ENCODE data around the gene C11orf52. TPM values are rescaled to one million over a fixed set of nuclear protein-coding genes. Genes with fewer than 3 reads are reported as not detected.

The C11orf52 gene
- total and polyA plus RNA-seq, 2 of the 4 experiments (the other 2 are of a cell fraction) = 0.90 to 1.1 TPM

DNA sequence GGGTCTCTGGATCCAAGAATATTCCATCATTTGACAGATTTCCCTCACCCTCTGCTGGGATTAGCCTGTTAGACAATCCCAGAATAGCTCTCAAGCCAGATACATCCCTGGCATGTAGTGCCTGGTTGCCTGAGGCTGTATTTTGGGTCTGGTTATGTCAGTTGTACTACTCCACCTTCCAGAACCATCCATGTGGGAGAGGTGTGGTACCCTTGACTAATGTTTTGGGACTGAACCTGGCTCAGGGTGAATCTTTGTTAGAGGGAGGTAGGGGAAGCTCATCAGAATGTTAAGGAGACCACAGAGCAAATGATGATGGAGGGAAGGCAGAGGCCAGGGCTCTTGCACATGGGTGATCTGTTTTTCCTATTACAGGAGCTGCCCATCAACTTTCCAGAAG, 5.2 kb downstream of the C11orf52 start:
- Histone ChIP-seq H3K9me3 (ENCODE audit: control insufficient read depth, insufficient read depth, low read length) (no peaks in the 10 kb centered on the region), H2AK5ac (ENCODE audit: low read depth, low read length) (peak overlapping the region; percentile 94), H3K27me3 (ENCODE audit: control insufficient read depth, insufficient read depth, low read length) (no peaks in the 10 kb centered on the region), H3K23ac (ENCODE audit: low read depth, low read length) (peak overlapping the region; percentile 74; the same call in 1 of the 2 replicates), H3K9ac (ENCODE audit: low read depth, low read length) (peak overlapping the region; percentile 45; the same call in 1 of the 2 replicates), H2BK15ac (ENCODE audit: low read depth, low read length) (peak overlapping the region; percentile 91; the same call in 2 of the 3 replicates), H3K27ac (ENCODE audit: insufficient read depth, low read length) (peak overlapping the region; percentile 52), H4K91ac (ENCODE audit: insufficient read depth, low read depth, low read length) (peak overlapping the region; percentile 96), H3K79me1 (ENCODE audit: low read depth in 1 of 2, low read length in 2 of 2) (peaks cover 0 to 8% of the 10 kb centered on the region in 2 experiments; a peak in 2 of 4 replicates), H2AK9ac (replicated peaks; ENCODE audit: low read depth, low read length, poor library complexity) (peak overlapping the region; percentile 85), H3K9me1 (ENCODE audit: insufficient read depth, low read length) (peaks cover 21% of the 10 kb centered on the region), H3K4me2 (ENCODE audit: low read depth, low read length) (peak overlapping the region; percentile 75), H3K14ac (replicated peaks; ENCODE audit: low read depth, low read length) (peak overlapping the region; percentile 97), H4K8ac (ENCODE audit: low read depth in 2 of 2, low read length in 2 of 2) (peak overlapping the region; percentile 90 to 94), H4K20me1 (ENCODE audit: insufficient read depth, low read length) (no peaks in the 10 kb centered on the region), H3K4me1 (ENCODE audit: control insufficient read depth, insufficient read depth, low read length) (peaks cover 13% of the 10 kb centered on the region), H3K18ac (ENCODE audit: low read depth, low read length) (peak overlapping the region; percentile 34), H2AFZ (replicated peaks; ENCODE audit: low read length, poor library complexity) (peak overlapping the region; percentile 84), H3K4me3 (ENCODE audit: insufficient read depth, low read depth, low read length) (no peak overlapping the region), H3K36me3 (ENCODE audit: control insufficient read depth, insufficient read depth, low read length) (no peaks in the 10 kb centered on the region), H2BK5ac (ENCODE audit: low read depth, low read length, poor library complexity, severe bottlenecking) (peak overlapping the region; percentile 90), H3K4ac (ENCODE audit: low read depth, low read length) (peak overlapping the region; percentile 98), H2BK120ac (ENCODE audit: low read depth, low read length) (peak overlapping the region; percentile 85), H4K5ac (ENCODE audit: low read depth, low read length) (peak overlapping the region; percentile 38), H2BK20ac (ENCODE audit: low read depth, low read length) (peak overlapping the region; percentile 97), H3K56ac (ENCODE audit: extremely low read depth, insufficient read depth, low read length) (peak overlapping the region; percentile 88)
- no TSS peak for BruUV-seq (replicated peaks)
- ChIA-PET POLR2A (ENCODE audit: unreplicated experiment) (no interaction called here), CTCF (no interaction called here)
- intact Hi-C loops (cut with micrococcal nuclease) (no loop called here), dilution Hi-C loops (cut with HindIII; ENCODE audit: low sequenced_read_pairs, unreplicated experiment) (no loop called here), in situ Hi-C loops (cut with MboI; ENCODE audit: low sequenced_read_pairs) (loop anchor here (5.0 kb wide), 1 partner anchor 42 kb away; no protein-coding TSS in a partner anchor)
- ATAC-seq (ENCODE audit: low read depth) = no peak
- TF ChIP-seq MXI1 (IDR thresholded peaks at IDR 0.05; ENCODE audit: borderline replicate concordance, low read depth, low read length) = no peak
- no peak for TF ChIP-seq RAD21 (IDR thresholded peaks at IDR 0.05; ENCODE audit: low read length)
- TF ChIP-seq, protein P1, sequence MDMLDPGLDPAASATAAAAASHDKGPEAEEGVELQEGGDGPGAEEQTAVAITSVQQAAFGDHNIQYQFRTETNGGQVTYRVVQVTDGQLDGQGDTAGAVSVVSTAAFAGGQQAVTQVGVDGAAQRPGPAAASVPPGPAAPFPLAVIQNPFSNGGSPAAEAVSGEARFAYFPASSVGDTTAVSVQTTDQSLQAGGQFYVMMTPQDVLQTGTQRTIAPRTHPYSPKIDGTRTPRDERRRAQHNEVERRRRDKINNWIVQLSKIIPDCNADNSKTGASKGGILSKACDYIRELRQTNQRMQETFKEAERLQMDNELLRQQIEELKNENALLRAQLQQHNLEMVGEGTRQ (IDR thresholded peaks at IDR 0.05; ENCODE audit: low read depth, low read length) = no peak
- no peak for TF ChIP-seq RFX5 (IDR thresholded peaks at IDR 0.05; ENCODE audit: low read depth, low read length)
- no peak for TF ChIP-seq CEBPB (IDR thresholded peaks at IDR 0.05; ENCODE audit: low read depth, low read length)
- no peak for TF ChIP-seq FOS (IDR thresholded peaks at IDR 0.05; ENCODE audit: low read depth, low read length)
- no peak for TF ChIP-seq RCOR1 (IDR thresholded peaks at IDR 0.05; ENCODE audit: insufficient replicate concordance, low read length)
- no peak for TF ChIP-seq BHLHE40 (IDR thresholded peaks at IDR 0.05; ENCODE audit: low read depth, low read length)
- TF ChIP-seq SMC3 (IDR thresholded peaks at IDR 0.05; ENCODE audit: low read depth, low read length) = no peak
- TF ChIP-seq, protein P2, sequence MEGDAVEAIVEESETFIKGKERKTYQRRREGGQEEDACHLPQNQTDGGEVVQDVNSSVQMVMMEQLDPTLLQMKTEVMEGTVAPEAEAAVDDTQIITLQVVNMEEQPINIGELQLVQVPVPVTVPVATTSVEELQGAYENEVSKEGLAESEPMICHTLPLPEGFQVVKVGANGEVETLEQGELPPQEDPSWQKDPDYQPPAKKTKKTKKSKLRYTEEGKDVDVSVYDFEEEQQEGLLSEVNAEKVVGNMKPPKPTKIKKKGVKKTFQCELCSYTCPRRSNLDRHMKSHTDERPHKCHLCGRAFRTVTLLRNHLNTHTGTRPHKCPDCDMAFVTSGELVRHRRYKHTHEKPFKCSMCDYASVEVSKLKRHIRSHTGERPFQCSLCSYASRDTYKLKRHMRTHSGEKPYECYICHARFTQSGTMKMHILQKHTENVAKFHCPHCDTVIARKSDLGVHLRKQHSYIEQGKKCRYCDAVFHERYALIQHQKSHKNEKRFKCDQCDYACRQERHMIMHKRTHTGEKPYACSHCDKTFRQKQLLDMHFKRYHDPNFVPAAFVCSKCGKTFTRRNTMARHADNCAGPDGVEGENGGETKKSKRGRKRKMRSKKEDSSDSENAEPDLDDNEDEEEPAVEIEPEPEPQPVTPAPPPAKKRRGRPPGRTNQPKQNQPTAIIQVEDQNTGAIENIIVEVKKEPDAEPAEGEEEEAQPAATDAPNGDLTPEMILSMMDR (conservative IDR thresholded peaks at IDR 0.05; ENCODE audit: low read depth, low read length) = no peak
- TF ChIP-seq, protein P3, sequence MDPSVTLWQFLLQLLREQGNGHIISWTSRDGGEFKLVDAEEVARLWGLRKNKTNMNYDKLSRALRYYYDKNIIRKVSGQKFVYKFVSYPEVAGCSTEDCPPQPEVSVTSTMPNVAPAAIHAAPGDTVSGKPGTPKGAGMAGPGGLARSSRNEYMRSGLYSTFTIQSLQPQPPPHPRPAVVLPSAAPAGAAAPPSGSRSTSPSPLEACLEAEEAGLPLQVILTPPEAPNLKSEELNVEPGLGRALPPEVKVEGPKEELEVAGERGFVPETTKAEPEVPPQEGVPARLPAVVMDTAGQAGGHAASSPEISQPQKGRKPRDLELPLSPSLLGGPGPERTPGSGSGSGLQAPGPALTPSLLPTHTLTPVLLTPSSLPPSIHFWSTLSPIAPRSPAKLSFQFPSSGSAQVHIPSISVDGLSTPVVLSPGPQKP (IDR thresholded peaks at IDR 0.05; ENCODE audit: borderline replicate concordance, low read depth, low read length) = no peak
- TF ChIP-seq POLR2A (IDR thresholded peaks at IDR 0.05; ENCODE audit: low read depth, low read length) = no peak
- no peak for TF ChIP-seq MAZ (IDR thresholded peaks at IDR 0.05; ENCODE audit: borderline replicate concordance, low read depth, low read length)
- no peak for TF ChIP-seq CHD1 (IDR thresholded peaks at IDR 0.05; ENCODE audit: low read depth, low read length)
- DNase-seq = no peak
